Activated gamma-delta T cell (primary cell): Measurements from ENCODE around the gene SETD6.
"Not testable (repeated sequence)": the region's sequence is repeated elsewhere in the genome, so short reads cannot be mapped to it uniquely, and the experiment has no call there.

Source experiments
- DNase-seq: peaks from one replicate; lab custom pipeline; 2025; lab: John Stamatoyannopoulos, UW
- total RNA-seq, 2 donors: gene quantifications; one replicate each; lab custom pipeline; 2026; lab: John Stamatoyannopoulos, UW

Gene SETD6, protein sequence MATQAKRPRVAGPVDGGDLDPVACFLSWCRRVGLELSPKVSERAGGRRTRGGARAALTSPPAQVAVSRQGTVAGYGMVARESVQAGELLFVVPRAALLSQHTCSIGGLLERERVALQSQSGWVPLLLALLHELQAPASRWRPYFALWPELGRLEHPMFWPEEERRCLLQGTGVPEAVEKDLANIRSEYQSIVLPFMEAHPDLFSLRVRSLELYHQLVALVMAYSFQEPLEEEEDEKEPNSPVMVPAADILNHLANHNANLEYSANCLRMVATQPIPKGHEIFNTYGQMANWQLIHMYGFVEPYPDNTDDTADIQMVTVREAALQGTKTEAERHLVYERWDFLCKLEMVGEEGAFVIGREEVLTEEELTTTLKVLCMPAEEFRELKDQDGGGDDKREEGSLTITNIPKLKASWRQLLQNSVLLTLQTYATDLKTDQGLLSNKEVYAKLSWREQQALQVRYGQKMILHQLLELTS
- total RNA-seq: 41.0 to 66.7 reads per million in 2 donors

DNA sequence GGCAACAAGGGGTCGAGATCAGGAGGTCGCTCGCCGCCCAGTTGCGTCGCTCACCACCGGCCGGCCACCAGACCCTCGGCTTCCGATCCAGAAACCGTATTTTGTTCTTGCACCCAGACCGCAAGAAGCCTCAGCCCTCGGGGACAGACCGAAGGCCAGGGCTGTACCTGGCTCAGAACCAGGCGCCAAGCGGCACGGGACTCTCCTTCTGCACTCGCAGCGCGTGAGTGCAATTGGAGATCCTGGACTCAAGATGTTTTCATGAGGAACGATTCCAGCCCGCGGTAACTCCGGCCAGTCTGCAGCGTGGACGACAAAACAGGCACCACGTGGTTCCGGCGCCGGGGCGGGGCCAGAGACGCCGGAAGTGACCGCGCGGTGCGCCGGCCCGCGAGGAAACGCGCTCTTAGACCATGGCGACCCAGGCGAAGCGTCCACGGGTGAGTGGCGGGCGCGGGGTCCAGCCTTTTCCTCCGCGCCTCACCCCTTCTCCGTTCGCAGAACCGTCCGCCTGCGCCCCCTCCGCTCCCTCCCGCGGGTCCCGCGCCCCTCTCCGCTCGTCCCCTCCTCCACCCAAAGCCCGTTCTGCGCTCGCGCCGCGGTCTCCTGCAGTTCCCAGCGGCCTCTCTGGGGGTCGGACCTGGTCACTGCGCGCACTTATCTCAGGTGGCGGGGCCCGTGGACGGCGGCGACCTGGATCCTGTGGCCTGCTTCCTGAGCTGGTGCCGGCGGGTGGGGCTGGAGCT lies at the start of gene SETD6:
SETD6 (plus strand) TSS at position 393 of the 746 bp plus-strand sequence; CDS start at position 414, 21 bp downstream.
- DNase-seq: peak; percentile 54

DNA sequence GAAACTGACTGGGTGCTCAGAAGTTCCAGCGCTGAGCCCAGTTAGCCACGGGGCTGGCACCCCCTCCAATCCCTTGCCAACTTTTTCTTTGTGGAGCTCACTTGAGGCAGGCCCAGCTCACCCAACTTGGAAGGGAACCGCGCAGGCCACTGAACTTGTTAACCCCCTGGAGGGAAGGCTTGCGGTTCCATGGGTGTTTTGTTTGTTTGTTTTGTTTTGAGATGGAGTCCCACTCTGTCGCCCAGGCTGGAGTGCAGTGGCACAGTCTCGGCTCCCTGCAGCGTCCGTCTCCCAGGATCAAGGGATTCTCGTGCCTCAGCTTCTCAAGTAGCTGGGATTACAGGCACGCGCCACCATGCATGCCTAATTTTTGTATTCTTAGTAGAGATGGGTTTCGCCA lies 49.5 kb upstream of the SETD6 start:
- DNase-seq: no peak

DNA sequence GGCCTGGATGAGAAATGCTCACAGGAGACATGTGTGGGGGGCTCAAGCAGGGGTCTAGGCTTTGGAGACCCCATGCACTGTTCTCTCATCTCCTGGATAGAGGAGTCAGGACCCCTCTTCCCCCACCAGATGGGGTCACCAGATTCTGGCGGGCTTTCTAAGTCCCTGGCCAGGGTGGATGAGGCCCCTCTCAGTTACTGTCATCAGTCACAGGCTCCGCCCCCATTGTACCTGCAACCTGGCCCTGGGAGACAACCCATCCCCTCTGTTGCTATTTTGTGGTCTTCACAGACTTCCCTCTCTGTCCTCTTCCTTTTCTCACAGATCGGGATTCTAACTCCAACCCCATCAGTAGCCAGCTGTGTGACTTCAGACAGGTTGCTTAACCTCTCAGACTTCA lies 48.9 kb upstream of the SETD6 start:
- DNase-seq: no peak

DNA sequence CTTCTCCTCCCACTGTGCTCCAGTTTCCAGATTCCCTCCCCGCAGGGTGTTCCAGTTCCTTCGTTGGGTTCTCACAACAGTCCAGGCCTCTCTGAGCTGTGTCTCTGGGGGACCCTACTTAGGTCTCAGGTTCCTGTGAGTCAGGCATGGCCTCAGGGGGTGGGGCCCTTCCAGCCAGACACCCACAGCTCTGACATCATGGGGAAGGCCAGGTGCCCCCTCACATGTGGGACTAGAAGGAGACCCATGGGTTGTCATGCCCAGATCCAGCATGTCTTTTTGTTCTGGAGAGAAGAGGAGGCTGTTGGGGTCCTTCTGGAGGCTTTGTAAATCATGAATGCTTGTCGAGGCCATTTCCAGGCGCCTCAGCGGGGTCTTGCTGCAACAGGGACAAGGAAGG lies 47.4 kb upstream of the SETD6 start:
- no peak for DNase-seq

DNA sequence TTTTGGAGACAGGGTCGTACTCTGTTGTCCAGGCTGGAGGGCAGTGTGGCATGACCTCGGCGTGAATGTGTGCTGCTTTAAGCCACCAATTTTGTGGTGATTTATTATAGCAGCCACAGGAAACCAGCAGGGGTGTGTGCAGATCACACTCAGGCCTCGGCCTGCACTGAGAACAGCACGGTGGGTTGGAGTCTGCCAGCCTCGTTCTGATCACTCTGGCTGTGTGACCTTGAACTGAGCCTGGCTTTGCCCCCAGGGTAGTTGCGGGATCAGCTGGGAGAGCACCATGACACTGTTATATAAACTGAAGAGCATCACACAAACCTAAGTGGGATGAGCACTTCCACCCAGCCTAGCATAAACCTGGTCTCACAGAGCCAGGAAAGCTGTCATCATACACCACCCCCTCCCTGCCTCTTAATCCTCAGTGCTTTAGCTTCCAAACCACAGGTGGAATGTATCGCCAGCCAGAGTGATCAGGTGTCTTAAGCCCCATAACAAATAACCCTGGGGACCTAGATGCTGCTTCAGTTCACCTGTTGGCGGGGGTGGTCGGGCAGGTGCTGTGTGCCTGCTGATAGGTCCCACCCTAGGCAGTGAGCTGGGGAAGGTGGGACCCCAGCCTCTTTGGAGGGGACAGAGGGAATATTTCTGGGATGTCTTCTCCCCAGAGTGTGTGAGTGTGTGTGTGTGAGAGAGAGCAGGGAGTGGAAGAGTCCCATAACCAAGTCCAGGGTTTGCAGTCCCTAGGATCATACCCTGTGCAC lies 43.9 kb upstream of the SETD6 start:
- no peak for DNase-seq

DNA sequence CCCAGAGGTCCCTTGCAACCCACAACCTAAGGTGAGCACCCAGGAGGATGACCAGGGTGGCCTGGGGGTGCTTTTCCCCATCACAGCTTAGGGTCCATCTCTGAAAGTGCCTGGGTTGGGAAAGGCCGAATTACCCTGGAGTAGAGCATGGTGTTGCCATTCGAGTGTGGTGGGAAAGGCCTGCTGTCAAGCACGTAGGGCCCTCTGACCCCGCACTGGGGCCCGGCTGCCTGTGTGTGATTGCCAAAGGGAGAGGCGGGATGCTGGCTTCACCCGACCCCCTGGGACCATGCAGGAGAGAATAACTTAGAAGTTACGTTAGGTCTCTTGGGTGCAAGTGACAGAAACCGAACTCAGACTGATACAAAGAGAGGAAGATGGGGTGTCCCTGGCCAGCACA lies 43.1 kb upstream of the SETD6 start:
- DNase-seq: no peak

DNA sequence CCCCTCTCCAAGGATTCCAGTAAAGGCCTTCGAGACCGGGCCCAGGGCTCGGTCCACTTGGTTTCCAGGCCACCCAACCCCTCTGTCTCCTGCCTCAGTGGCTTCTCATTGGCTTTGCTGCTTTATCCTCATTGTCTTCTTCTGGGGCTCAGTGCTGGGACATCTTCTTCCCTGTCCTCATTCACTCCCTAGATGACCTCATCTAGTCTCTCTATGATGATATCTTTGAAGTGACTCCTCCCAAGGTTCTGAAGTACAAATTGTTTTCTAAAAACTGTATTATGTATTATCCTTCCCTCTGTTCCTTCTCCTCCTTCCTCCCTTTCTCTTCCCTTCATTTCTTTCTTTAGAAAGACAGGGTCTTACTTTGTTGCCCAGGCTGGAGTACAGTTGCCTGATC lies 42.5 kb upstream of the SETD6 start:
- no peak for DNase-seq

DNA sequence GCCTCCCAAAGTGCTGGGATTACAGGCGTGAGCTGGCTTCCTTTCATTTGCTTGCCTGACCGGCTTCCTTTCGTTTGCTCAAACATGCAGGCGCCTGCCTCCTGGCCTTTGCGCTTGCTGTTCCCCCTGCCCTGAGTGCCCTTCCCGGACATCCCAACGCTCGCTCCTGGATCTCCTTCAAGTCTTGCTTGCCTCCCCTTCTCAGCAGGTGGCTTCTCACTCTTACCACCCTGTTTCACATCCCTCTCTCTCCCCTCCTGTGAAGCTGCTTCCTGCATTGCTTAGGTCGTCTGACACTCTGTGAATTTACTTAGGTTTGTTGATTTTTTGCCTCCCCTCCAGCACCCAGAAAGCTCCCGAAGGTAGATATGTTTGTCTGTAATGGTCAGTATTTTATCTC lies 41.0 kb upstream of the SETD6 start:
- no peak for DNase-seq

DNA sequence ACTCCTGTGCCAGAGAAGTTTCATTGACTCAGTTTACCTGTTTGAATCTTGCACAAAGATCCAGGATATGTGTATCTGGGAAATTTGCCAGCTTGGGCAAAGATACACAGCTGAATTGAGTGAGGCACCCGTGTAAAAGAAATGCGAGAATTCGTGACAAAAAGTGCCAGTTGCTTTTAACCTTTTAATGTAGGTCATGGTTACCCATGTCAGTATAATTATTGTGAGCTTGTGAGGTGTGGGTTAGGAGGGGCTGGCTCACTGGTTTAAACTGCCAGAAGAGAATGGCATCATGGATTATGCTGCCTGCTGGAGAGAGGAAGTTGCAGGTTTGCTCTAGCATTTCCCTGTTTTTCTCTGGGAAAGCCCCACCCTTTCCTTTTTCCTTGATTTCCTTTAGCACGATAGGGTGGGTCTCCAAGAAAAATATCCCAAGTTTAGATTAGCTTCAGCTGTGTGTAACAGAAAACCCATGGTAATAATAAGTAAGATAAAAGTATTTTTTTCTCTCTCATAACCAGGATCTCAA lies 40.2 kb upstream of the SETD6 start:
- DNase-seq: no peak

DNA sequence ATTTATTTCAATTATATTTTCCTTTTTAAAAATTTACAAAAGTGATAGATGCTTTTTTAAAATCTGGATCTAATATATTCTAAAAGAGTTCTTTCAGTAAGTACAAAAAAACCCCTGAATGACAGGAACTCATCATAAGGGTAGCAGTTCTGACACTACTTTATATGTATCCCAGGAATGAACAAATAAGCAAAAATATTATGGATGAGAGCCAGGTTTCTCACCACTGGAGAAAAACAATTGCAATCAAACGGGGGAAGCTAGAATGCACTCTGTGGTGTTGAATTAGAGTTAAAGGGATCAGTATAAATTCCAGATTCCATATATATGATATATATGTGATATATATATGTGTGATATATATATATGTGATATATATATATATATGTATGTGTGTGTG lies 38.5 kb upstream of the SETD6 start:
- DNase-seq: no peak

DNA sequence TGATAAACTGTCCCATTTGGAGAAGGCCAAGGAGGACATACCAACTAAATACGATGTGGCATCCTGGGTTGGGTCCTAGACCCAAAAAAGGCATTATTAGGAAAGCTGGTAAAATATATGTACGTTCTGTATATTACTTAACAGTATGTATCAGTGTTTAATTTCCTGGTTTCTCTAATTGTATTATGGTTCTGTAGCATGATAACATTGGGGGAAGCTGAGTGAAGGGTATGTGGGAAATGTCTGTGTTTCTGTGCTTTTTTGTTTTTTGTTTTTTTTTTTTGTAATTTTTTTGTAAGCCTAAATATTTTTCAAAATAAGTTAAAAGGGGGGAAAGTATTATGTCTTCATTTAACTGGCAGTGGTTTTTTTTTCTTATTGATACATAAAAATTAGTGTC lies 36.9 kb upstream of the SETD6 start:
- DNase-seq: no peak

DNA sequence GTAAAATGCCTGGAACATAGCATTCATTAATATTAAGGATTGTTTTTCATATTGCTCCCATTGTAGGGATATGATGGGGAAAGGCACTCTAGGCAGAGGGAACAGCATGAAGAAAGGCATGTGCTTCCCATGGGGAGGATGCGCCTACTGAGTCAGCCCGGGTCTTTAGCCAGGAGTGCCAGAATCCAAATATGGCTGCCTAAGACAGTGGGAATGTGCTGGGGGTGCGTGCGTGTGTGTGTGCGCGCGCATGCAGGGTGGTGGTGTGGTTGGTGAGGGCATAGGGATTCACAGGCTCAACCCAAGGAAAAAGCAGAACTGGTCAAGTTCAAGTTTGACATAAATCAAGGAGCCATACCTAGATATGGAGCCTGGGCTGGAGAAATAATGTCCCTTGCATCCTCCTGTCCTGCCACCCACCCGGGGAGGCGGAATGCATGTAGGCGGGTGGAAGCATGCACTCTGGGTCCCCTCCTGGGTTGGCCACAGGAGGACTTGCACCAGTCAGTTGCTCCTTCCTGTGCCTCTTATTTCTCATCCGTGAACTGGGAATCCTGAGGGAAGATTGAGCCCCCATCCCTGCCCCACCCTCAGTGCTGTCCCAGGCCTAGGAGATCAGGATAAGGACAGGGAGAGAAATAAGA lies 34.0 kb upstream of the SETD6 start:
- no peak for DNase-seq

DNA sequence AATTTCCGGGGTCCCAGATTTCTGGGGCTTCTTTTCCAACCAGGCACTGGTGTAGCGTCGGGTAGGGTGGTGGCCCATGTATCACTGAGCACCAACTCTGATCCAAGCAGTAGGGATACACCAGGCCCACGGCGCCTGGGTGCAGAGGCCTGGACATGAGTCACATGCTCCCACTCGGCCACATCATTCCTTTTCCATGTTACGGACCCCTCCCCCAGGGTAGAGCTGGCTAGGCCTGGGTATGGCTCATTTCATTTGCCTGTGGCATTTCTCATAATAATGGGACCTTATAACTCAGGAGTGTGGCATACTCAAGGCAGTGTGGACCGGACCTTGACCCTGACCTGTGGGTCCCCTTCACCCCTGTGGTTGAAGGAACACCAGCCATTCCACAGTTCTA lies 33.4 kb upstream of the SETD6 start:
- DNase-seq: no peak

DNA sequence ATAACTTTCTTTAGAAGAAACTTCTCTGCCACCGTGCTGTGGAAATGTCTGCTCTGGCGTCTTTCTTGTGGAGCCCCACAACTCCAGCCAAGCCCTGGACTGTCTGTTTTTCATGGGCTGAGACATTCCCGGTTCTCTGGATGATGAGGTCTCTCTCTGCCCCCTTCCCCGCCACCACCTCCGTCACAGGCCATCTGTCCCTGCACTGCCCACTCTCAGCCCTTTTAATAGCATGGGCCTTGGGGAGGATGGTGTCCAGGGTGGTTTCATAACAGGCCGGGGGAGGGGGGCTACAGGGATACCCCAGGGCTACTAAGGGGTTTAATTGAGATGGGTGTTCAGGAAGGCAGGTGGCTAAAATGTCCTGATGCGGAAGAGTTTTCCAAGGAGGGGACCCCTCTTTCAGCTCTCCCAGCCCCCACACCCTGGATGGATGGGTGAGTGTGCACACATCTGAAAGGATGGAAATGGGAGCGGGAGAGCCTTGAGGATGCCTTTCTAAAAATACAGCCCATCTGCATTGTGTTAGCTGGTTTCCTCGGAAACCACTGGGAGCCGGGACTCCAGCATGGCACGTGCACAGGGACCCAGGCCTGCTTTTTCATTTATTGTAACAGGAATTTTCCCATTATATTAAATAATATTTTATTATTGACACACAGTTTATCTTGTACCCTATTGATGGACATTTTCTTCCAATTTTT lies 30.0 kb upstream of the SETD6 start:
- no peak for DNase-seq

DNA sequence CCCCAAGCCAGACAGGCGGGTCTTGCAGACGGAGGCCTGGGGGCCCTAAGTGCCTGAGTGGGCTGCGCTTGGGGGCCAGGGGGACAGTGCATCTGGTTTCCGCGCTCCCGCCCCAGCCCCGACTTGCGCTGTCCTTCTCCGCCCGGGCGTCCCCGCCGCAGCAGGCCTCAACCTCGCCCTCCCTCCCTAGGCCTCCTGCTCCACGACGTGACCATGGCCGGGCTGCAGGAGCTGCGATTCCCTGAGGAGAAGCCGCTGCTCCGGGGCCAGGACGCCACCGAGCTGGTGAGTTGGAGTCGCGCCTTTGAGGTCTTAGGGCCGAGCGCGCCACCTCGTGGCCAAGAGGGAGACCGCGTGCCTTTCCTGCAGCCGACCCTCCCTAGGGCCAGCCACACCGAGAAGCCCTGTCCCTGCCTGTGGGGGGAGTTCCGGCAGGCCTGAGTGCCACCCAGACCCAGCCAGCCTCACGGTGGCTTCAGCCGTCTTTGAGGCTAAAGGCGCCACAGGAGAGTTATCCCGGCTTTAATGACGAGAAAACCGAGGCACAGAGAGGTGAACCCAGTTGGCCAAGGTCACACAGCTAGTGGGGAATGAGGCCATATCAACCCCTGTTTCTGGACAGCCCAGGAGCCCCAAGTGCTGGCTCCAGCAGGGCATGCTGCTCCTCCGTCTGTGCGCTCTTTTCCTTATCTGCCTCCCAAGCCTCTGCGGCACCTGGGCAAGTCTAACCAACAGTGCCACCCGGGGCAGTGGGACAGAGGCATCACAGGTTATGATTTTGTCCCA lies 27.6 kb upstream of the SETD6 start:
- DNase-seq: peak; percentile 39

DNA sequence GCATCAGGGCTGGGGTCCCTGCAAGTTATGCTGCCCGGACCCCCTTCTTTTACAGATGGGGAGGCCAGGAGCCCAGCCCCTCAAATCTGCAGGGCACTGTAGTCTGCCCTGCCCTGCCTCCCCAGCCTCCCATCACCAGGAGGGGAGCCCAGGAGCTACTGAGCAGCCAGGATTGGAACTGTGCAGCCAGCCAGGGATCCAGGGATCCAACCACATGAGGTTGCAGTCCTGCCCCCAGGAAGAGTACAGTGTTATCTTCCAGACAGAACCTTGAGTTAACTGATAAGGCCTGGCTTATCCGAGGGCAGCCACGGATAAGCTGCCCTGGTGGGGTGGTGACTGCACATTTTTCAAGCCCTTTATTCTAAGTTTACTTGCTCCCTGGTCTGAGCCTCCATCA lies 26.8 kb upstream of the SETD6 start:
- DNase-seq: no peak

DNA sequence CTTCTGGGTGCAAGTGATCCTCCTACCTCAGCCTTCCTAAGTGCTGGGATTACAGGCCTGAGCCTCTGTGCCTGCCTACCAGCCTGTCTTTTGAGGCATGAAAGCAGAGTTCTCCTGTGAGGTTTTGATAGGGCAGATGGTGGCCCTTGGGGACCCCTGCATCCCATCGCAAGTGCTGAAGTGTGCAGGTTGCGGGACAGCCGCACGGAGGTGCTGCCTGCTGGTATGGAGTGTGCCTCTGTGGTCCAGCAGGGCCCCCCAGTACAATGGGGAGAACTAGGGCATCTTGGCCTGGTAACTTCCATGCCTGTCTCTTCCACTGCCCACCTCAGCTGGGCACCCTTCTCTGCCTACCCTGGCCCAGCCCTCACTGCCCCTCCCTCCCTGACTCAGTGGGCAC lies 25.3 kb upstream of the SETD6 start:
- DNase-seq: no peak

DNA sequence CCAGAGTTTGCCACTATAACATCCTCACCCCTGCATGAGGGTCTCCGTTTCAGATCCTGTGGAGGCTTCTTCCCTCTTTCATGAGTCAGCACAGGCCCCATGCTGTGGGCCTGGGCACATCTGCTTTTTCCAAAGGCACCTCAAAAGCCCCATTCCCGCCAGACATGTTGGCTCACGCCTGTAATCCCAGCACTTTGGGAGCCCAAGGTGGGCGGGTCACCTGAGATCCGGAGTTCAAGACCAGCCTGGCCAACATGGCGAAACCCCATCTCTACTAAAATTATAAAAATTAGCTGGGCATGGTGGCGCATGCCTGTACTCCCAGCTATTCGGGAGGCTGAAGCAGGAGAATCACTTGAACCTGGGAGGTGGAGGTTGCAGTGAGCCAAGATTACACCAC lies 24.8 kb upstream of the SETD6 start:
- not testable (repeated sequence) for DNase-seq

DNA sequence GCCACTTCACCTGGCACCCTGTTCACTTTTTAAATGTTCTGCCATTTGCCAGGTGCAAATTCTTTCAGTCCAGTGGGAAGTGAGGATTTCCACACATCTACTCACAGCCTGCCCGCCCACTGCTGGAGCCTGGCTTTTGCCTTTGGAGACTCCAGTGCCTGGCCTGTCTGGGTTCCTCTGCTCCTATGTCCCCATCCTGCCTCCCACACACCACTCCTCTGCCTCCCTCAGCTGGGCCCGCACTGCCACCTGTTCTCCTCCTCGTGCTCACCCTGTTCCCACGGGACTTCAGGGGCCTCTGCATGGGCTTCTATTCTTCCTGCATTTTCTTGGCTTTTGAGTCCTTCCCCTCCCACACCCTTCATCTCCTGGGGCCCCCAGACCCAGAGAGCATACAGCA lies 23.3 kb upstream of the SETD6 start:
- DNase-seq: no peak

DNA sequence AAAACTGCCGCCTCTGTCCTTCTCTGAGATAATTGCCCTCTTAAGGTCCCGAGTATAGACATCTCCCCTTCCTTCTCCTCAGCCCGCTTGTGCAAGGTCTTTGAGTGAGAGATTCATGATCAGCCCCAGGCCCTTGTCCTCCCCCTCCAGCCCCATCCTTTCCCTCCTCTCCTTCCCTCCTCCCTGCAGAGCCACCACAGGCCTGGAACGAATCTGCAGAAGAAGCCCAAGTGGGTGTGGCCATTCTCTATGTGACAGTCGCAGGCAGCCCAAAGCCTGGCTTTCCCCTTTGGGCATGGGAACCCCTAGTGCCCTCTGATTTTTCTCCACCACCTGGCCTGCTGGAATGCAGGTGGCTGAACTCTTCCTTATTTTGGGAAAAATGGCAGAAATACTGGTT lies 22.6 kb upstream of the SETD6 start:
- no peak for DNase-seq
